Cortex of kidney (tissue), 1 donor: ENCODE data around the gene SURF1.
A peak's percentile ranks its signal among the peaks of the same experiment; 100 is the strongest.
"Not testable (repeated sequence)": the region's sequence is repeated elsewhere in the genome, so short reads cannot be mapped to it uniquely, and the experiment has no call there.

Source experiments
- DNase-seq: peaks from one replicate; lab custom pipeline; 2025; lab: John Stamatoyannopoulos, UW

SURF1 gene

GRCh38 chr9:133342570-133342969 lies 13.7 kb downstream of the SURF1 start:
- DNase-seq: no peak

- no peak for DNase-seq
Observed at GRCh38 chr9:133342069-133342406, 14.2 kb downstream of the SURF1 start.

GRCh38 chr9:133341369-133342068 lies 14.8 kb downstream of the SURF1 start:
- no peak for DNase-seq

GRCh38 chr9:133340916-133341315 lies 15.4 kb downstream of the SURF1 start:
- DNase-seq: no peak

GRCh38 chr9:133340256-133340655 lies 16.0 kb downstream of the SURF1 start:
- DNase-seq: no peak

- no peak for DNase-seq
Observed at GRCh38 chr9:133339641-133340040, 16.6 kb downstream of the SURF1 start.

- peak; percentile 78 for DNase-seq
Observed at GRCh38 chr9:133335924-133336811, 20.1 kb downstream of the SURF1 start, which contains the start of gene SURF6. Gene SURF6, minus strand, starts transcription at chr9:133336188. Its CDS starts 56 bp downstream, at chr9:133336132.

GRCh38 chr9:133334888-133335287 lies 21.4 kb downstream of the SURF1 start:
- not testable (repeated sequence) for DNase-seq

- no peak for DNase-seq
Observed at GRCh38 chr9:133334161-133334560, 22.1 kb downstream of the SURF1 start.

- DNase-seq: no peak
Observed at GRCh38 chr9:133333566-133333965, 22.7 kb downstream of the SURF1 start.

- no peak for DNase-seq
Observed at GRCh38 chr9:133333011-133333410, 23.3 kb downstream of the SURF1 start.

- no peak for DNase-seq
Observed at GRCh38 chr9:133332381-133332730, 23.9 kb downstream of the SURF1 start.

- no peak for DNase-seq
Observed at GRCh38 chr9:133331641-133332380, 24.5 kb downstream of the SURF1 start.

- no peak for DNase-seq
Observed at GRCh38 chr9:133331221-133331620, 25.1 kb downstream of the SURF1 start.

- DNase-seq: not testable (repeated sequence)
Observed at GRCh38 chr9:133329306-133330156, 26.8 kb downstream of the SURF1 start.

GRCh38 chr9:133327834-133328484 lies 28.3 kb downstream of the SURF1 start:
- no peak for DNase-seq

GRCh38 chr9:133327021-133327420 lies 29.3 kb downstream of the SURF1 start:
- not testable (repeated sequence) for DNase-seq

- DNase-seq: no peak
Observed at GRCh38 chr9:133323991-133324703, 32.1 kb downstream of the SURF1 start.

- DNase-seq: no peak
Observed at GRCh38 chr9:133323211-133323610, 33.1 kb downstream of the SURF1 start.

- no peak for DNase-seq
Observed at GRCh38 chr9:133322701-133323100, 33.6 kb downstream of the SURF1 start.
